H1 (cell line): Measurements from ENCODE around the gene APOL4. TPM values are rescaled to one million over a fixed set of nuclear protein-coding genes. Genes with fewer than 3 reads are reported as not detected.

Experiments used
- CTCF ChIA-PET: fragments of 300-600 bp; sonication (Branson Sonifier 250); formaldehyde crosslinking; loops from one replicate; lab custom pipeline; 2021; ENCODE audit not compliant: partially characterized antibody; lab: Charles Lee
- POLR2A ChIA-PET: fragments of 300-600 bp; sonication (Branson Sonifier 250); formaldehyde crosslinking; loops from one replicate; lab custom pipeline; 2021; ENCODE audit warnings: inconsistent platforms; ENCODE audit not compliant: partially characterized antibody; lab: Charles Lee
- DNase-seq, 2 experiments: peaks; one replicate each; pipeline versions ENCODE4 v3.0.0 to v3.0.0-alpha.2; 2010 to 2022; ENCODE audit warnings: low spot score in 2 of 2, low read depth in 1 of 2, mixed read lengths in 1 of 2
- FAIRE-seq: peaks from 2 replicates; lab custom pipeline; 2011; peaks lifted over from hg19 to GRCh38; lab: Jason Lieb, UNC
- H2AFZ ChIP-seq: 2 replicates; pipeline ENCODE4 v1.8.1; 2012; ENCODE audit warnings: low read length, inconsistent platforms
- H2AK5ac ChIP-seq: 2 replicates; pipeline ENCODE4 v1.6.1; 2013; ENCODE audit warnings: low read depth, low read length
- H2BK120ac ChIP-seq: replicated peaks from 2 replicates; pipeline ENCODE3; 2013; ENCODE audit warnings: low read depth, low read length, inconsistent platforms
- H2BK12ac ChIP-seq: 2 replicates; pipeline ENCODE4 v1.6.1; 2013; ENCODE audit warnings: low read depth, low read length
- H2BK15ac ChIP-seq: 2 replicates; pipeline ENCODE4 v1.6.1; 2013; ENCODE audit warnings: low read length
- H2BK20ac ChIP-seq: 2 replicates; pipeline ENCODE4 v1.6.1; 2013; ENCODE audit warnings: low read length
- H2BK5ac ChIP-seq: 2 replicates; pipeline ENCODE4 v1.6.1; 2013; ENCODE audit warnings: low read depth, low read length
- H3K14ac ChIP-seq: 2 replicates; pipeline ENCODE4 v1.6.1; 2013; ENCODE audit warnings: inconsistent platforms; ENCODE audit not compliant: insufficient read length
- H3K18ac ChIP-seq: 2 replicates; pipeline ENCODE4 v1.6.1; 2013; ENCODE audit warnings: low read length; ENCODE audit errors: extremely low read depth
- H3K23ac ChIP-seq: 2 replicates; pipeline ENCODE4 v1.6.1; 2013; ENCODE audit warnings: inconsistent platforms; ENCODE audit not compliant: insufficient read length
- H3K23me2 ChIP-seq: 2 replicates; pipeline ENCODE4 v1.6.1; 2013; ENCODE audit warnings: low read depth, low read length
- H3K27ac ChIP-seq: 2 replicates; pipeline ENCODE4 v1.6.1; 2011; ENCODE audit warnings: low read depth, low read length, inconsistent platforms
- H3K27me3 ChIP-seq, 4 experiments: replicated peaks in 1 of 4; 1 replicate in 1 of 4; 2 replicates in 3 of 4; pipeline versions ENCODE4 v1.6.1 to v1.8.1; 2011 to 2013; ENCODE audit warnings: low read length in 3 of 4, mild to moderate bottlenecking in 3 of 4, inconsistent platforms in 2 of 4, mixed read lengths in 2 of 4, moderate library complexity in 1 of 4; ENCODE audit not compliant: control insufficient read depth in 3 of 4, insufficient read depth in 3 of 4; ENCODE audit errors: extremely low read depth in 1 of 4
- H3K36me3 ChIP-seq, 4 experiments: 2 replicates each; pipeline versions ENCODE4 v1.6.1 to v1.8.1; 2011 to 2013; ENCODE audit warnings: mild to moderate bottlenecking in 4 of 4, low read length in 3 of 4, moderate library complexity in 2 of 4, control low read depth in 1 of 4, inconsistent platforms in 1 of 4; ENCODE audit not compliant: insufficient read depth in 4 of 4, control insufficient read depth in 2 of 4
- H3K4ac ChIP-seq: replicated peaks from 2 replicates; pipeline ENCODE3; 2013; ENCODE audit warnings: low read length, low read depth, mixed read lengths, inconsistent platforms; ENCODE audit not compliant: insufficient read length
- H3K4me1 ChIP-seq, 4 experiments: replicated peaks in 1 of 4; 1 replicate in 1 of 4; 2 replicates in 3 of 4; pipeline versions ENCODE4 v1.6.1 to v1.8.1; 2011 to 2013; ENCODE audit warnings: low read length in 3 of 4, inconsistent platforms in 2 of 4, mixed read lengths in 1 of 4; ENCODE audit not compliant: insufficient read depth in 4 of 4, control insufficient read depth in 3 of 4
- H3K4me2 ChIP-seq, 2 experiments: 2 replicates each; pipeline versions ENCODE4 v1.6.1 to v1.8.1; 2011 to 2013; ENCODE audit warnings: low read depth in 2 of 2, low read length in 2 of 2, control low read depth in 1 of 2, inconsistent platforms in 1 of 2, mild to moderate bottlenecking in 1 of 2; ENCODE audit not compliant: insufficient read depth in 1 of 2
- H3K4me3 ChIP-seq, 4 experiments: fragments of 200-600, 300-600 bp in 1 of 4; sonication (generic), shearing (Covaris generic), sonication (Bioruptor Twin) in 1 of 4; 2 replicates each; pipeline versions ENCODE4 v1.5.1 to v1.8.1; 2011 to 2016; ENCODE audit warnings: low read length in 4 of 4, low read depth in 3 of 4, control low read depth in 2 of 4, inconsistent platforms in 2 of 4, mild to moderate bottlenecking in 2 of 4, mixed read lengths in 1 of 4, moderate library complexity in 1 of 4; ENCODE audit not compliant: insufficient read depth in 2 of 4; ENCODE audit errors: extremely low read depth in 1 of 4
- H3K56ac ChIP-seq: replicated peaks from 2 replicates; pipeline ENCODE3; 2013; ENCODE audit warnings: low read depth, mild to moderate bottlenecking, mixed read lengths, low read length, inconsistent platforms; ENCODE audit not compliant: insufficient read length
- H3K79me1 ChIP-seq: 2 replicates; pipeline ENCODE4 v1.6.1; 2013; ENCODE audit warnings: low read depth, low read length, control low read depth
- H3K79me2 ChIP-seq, 2 experiments: 2 replicates each; pipeline versions ENCODE4 v1.6.1 to v1.8.1; 2012 to 2013; ENCODE audit warnings: low read length in 2 of 2, mild to moderate bottlenecking in 2 of 2, inconsistent platforms in 1 of 2; ENCODE audit not compliant: insufficient read depth in 2 of 2, control insufficient read depth in 1 of 2
- H3K9ac ChIP-seq, 4 experiments: replicated peaks in 1 of 4; 1 replicate in 1 of 4; 2 replicates in 3 of 4; pipeline versions ENCODE4 v1.6.1 to v1.8.1; 2011 to 2013; ENCODE audit warnings: low read depth in 3 of 4, low read length in 3 of 4, control low read depth in 2 of 4, mild to moderate bottlenecking in 2 of 4, moderate library complexity in 2 of 4, inconsistent platforms in 1 of 4; ENCODE audit errors: extremely low read depth in 1 of 4
- H3K9me3 ChIP-seq, 2 experiments: 2 replicates each; pipeline versions ENCODE4 v1.6.1 to v1.8.1; 2012 to 2013; ENCODE audit warnings: mild to moderate bottlenecking in 2 of 2, moderate library complexity in 2 of 2, control low read depth in 1 of 2, inconsistent platforms in 1 of 2, low read depth in 1 of 2, low read length in 1 of 2, mixed read lengths in 1 of 2; ENCODE audit not compliant: insufficient read depth in 2 of 2
- H4K20me1 ChIP-seq, 2 experiments: replicated peaks in 1 of 2; 2 replicates each; pipeline versions ENCODE3 to v1.8.1; 2011 to 2013; ENCODE audit warnings: inconsistent platforms in 2 of 2, low read length in 2 of 2, mild to moderate bottlenecking in 1 of 2; ENCODE audit not compliant: insufficient read depth in 2 of 2, control insufficient read depth in 1 of 2
- H4K5ac ChIP-seq: 2 replicates; pipeline ENCODE4 v1.6.1; 2013; ENCODE audit warnings: low read length, low read depth, mixed read lengths, inconsistent platforms; ENCODE audit not compliant: insufficient read length
- H4K8ac ChIP-seq: 2 replicates; pipeline ENCODE4 v1.8.0; 2013; ENCODE audit warnings: mild to moderate bottlenecking, moderate library complexity, low read length, inconsistent platforms; ENCODE audit not compliant: insufficient read depth; ENCODE audit errors: extremely low read depth
- H4K91ac ChIP-seq: replicated peaks from 2 replicates; pipeline ENCODE3; 2013; ENCODE audit warnings: low read length, mixed read lengths, inconsistent platforms; ENCODE audit not compliant: insufficient read length
- RFX5 ChIP-seq: IDR thresholded peaks from 2 replicates; pipeline ENCODE4 v1.6.1; 2011; ENCODE audit warnings: low read depth, low read length, improper control_type of control experiment, borderline replicate concordance
- WGBS, 2 experiments: shearing (Covaris generic) in 1 of 2; methylation state at CpG; one replicate each; pipeline versions ENCODE4 v1.1.6 to v1.1.7; 2013 to 2015; ENCODE audit warnings: low lambda C conversion rate in 2 of 2, mixed read lengths in 2 of 2, inconsistent platforms in 1 of 2, low coverage in 1 of 2, missing lambda C conversion rate in 1 of 2; ENCODE audit not compliant: insufficient replicate concordance in 2 of 2, insufficient coverage in 1 of 2, insufficient read length in 1 of 2; ENCODE audit errors: extremely low coverage in 1 of 2, missing lambda C conversion rate in 1 of 2; 5-methylcytosine and 5-hydroxymethylcytosine counted together
- polyA plus RNA-seq, 7 experiments: library from polyadenylated mRNA; depleted of rRNA in 3 of 7; stranded (reverse) in 5 of 7; unstranded in 2 of 7; fragments of >200 nt in 5 of 7; fragments of 200-250 nt in 2 of 7; gene quantifications; 1 replicate in 5 of 7; 2 replicates in 1 of 7; 4 replicates in 1 of 7; pipeline versions ENCODE4 v1.2.1 to v1.2.3, GENCODE V29; 2011 to 2013; ENCODE audit warnings: missing spikeins in 2 of 7, mixed read lengths in 2 of 7
- total RNA-seq: library from RNA; stranded (reverse); fragmentation: NEBNext Ultra II Directional; extraction: Animal tissue kit (Norgen Biotek cat#: 25700); gene quantifications from 2 replicates; pipeline ENCODE4 v1.2.1, GENCODE V29; 2021

The APOL4 gene
- total and polyA plus RNA-seq, 2 of the 8 experiments (the other 6 are each of a cell fraction or from before 2014, with no cell fraction given) = 0.02 TPM; not detected in 1

DNA sequence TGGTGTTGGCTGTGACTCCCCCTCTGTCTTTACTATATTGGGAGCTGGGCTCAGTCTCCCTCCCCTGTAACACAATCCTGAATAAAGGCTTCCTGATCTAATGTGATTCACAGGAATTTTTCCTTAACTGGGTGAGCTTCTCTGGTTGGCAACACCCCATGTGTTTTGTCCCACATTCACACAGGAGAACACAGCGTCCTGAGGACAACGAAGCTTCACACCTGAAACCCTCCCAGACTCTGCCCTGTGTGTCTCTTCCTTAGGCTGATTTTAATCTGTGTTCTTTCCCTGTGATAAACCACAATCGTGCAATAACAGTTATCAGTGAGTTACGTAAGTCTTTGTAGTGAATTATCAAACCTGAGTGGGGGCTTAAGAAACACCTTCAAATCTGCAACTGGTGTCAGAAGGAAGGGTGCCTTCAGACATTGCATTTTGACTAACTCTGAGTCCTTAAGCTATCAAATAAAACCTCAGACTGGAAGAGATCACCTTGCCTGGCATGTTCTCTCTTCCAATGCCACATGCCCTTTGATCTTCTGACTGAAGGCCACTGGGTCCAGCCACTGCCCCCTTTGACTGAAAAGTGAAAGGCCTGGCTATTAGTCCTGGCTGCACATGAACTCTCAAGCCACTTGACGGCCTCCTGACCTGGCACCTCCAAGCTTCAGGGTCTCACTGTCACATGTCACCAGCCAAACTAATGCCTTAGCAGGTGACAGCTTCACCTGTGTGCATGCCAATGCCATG, 58.4 kb downstream of the APOL4 start:
- no peaks in the 10 kb centered on the region for H3K79me2 ChIP-seq
- H2BK15ac ChIP-seq = no peak overlapping the region
- no peak overlapping the region for H4K8ac ChIP-seq
- H4K91ac ChIP-seq = no peak overlapping the region
- H4K5ac ChIP-seq = no peak overlapping the region
- H3K4ac ChIP-seq = no peak overlapping the region
- no peak overlapping the region for H2BK20ac ChIP-seq
- H3K27me3 ChIP-seq = no peaks in the 10 kb centered on the region; a peak in 1 of 7 replicates
- H3K79me1 ChIP-seq = no peaks in the 10 kb centered on the region
- no peak overlapping the region for H3K4me2 ChIP-seq
- 92% methylated on average over 4 of the region's 5 CpGs; no CpG with 5 or more reads in 1 of the 2 experiments for WGBS, 2 experiments
- H2AK5ac ChIP-seq = no peak overlapping the region
- DNase-seq (no peak), FAIRE-seq (no peak)
- H3K23ac ChIP-seq = no peak overlapping the region
- H3K4me3 ChIP-seq = no peak overlapping the region
- H3K56ac ChIP-seq = no peak overlapping the region
- peaks cover 5 to 11% (median 9%) of the 10 kb centered on the region in 4 experiments for H3K4me1 ChIP-seq
- H3K9me3 ChIP-seq = no peaks in the 10 kb centered on the region
- H3K27ac ChIP-seq = no peak overlapping the region
- H2BK5ac ChIP-seq = no peak overlapping the region
- H3K14ac ChIP-seq = no peak overlapping the region
- no peak for TF ChIP-seq RFX5
- ChIA-PET POLR2A (no interaction called here), CTCF (interaction anchor here (0.5 to 8.4 kb wide), 8 partner anchors 13 to 787 kb away, joined by 3 to 86 read pairs (median 3); no protein-coding TSS in a partner anchor)
- no peak overlapping the region for H2AFZ ChIP-seq
- H3K23me2 ChIP-seq = 0 out of 2 replicates have a peak, but pooled peaks cover 1% of the 10 kb centered on the region
- H2BK120ac ChIP-seq = no peak overlapping the region
- no peak overlapping the region for H3K9ac ChIP-seq
- H2BK12ac ChIP-seq = no peak overlapping the region
- no peak overlapping the region for H3K18ac ChIP-seq
- no peaks in the 10 kb centered on the region for H3K36me3 ChIP-seq
- no peaks in the 10 kb centered on the region for H4K20me1 ChIP-seq
